Stomach (tissue), 4 donors: ENCODE measurements around the gene OR6C76.

Experiments
- EP300 ChIP-seq: sonication (generic); formaldehyde crosslinking; IDR thresholded peaks from one replicate; pipeline ENCODE4 v1.6.1; 2017; ENCODE audit warnings: antibody characterized with exemption
- POLR2A ChIP-seq, 4 donors: fragments of 450-650 bp; IDR thresholded peaks; one replicate each; pipeline ENCODE4 v1.6.1; 2016; ENCODE audit warnings: antibody characterized with exemption in 4 of 4, control low read depth in 2 of 4, mild to moderate bottlenecking in 1 of 4, moderate library complexity in 1 of 4
- POLR2AphosphoS5 ChIP-seq, 3 donors: sonication (generic); formaldehyde crosslinking; IDR thresholded peaks; one replicate each; pipeline ENCODE4 v1.6.1; 2016; ENCODE audit warnings: antibody characterized with exemption in 3 of 3
- TF ChIP-seq, protein P1 (sequence below), 7 experiments: fragments of 450-650 bp in 4 of 7; fragments of 200-600 bp in 3 of 7; sonication (generic) in 3 of 7; IDR thresholded peaks; one replicate each; pipeline ENCODE4 v1.5.1; 2016 to 2019; ENCODE audit warnings: antibody characterized with exemption in 7 of 7, control low read depth in 2 of 7, mild to moderate bottlenecking in 1 of 7

DNA sequence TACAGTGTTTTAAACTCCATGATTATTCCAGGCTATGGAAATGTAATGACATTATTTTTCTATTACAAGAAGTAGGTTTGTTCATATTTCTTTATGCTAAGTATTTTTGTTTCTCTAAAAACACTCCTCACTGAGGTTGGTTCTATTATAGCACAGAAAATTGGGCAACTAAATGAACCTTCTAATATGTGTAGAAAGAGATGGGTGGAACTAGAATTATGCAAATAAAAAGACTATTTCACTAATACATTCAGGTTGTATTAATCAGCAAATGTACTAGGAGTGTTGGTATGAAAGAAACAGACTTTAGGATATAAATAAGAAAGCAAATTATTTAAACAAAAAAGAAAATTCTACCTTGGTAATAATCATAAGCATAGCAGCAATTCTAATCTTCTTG, 22.8 kb downstream of the OR6C76 start:
- no peak for TF ChIP-seq EP300
- no peak for TF ChIP-seq POLR2AphosphoS5 (IDR thresholded peaks at IDR 0.05)
- TF ChIP-seq, protein P1, sequence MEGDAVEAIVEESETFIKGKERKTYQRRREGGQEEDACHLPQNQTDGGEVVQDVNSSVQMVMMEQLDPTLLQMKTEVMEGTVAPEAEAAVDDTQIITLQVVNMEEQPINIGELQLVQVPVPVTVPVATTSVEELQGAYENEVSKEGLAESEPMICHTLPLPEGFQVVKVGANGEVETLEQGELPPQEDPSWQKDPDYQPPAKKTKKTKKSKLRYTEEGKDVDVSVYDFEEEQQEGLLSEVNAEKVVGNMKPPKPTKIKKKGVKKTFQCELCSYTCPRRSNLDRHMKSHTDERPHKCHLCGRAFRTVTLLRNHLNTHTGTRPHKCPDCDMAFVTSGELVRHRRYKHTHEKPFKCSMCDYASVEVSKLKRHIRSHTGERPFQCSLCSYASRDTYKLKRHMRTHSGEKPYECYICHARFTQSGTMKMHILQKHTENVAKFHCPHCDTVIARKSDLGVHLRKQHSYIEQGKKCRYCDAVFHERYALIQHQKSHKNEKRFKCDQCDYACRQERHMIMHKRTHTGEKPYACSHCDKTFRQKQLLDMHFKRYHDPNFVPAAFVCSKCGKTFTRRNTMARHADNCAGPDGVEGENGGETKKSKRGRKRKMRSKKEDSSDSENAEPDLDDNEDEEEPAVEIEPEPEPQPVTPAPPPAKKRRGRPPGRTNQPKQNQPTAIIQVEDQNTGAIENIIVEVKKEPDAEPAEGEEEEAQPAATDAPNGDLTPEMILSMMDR (IDR thresholded peaks at IDR 0.05): no peak
- no peak for TF ChIP-seq POLR2A (IDR thresholded peaks at IDR 0.05)
